GM19324 (cell line): ENCODE data around the gene MYMK.

Source experiments
- ATAC-seq: cut with Tn5 transposase; IDR thresholded peaks from one replicate; pipeline ENCODE4 v1.9.1; 2021; ENCODE audit warnings: mild to moderate bottlenecking, moderate library complexity; ENCODE audit not compliant: unreplicated experiment, low FRiP score

MYMK gene

DNA sequence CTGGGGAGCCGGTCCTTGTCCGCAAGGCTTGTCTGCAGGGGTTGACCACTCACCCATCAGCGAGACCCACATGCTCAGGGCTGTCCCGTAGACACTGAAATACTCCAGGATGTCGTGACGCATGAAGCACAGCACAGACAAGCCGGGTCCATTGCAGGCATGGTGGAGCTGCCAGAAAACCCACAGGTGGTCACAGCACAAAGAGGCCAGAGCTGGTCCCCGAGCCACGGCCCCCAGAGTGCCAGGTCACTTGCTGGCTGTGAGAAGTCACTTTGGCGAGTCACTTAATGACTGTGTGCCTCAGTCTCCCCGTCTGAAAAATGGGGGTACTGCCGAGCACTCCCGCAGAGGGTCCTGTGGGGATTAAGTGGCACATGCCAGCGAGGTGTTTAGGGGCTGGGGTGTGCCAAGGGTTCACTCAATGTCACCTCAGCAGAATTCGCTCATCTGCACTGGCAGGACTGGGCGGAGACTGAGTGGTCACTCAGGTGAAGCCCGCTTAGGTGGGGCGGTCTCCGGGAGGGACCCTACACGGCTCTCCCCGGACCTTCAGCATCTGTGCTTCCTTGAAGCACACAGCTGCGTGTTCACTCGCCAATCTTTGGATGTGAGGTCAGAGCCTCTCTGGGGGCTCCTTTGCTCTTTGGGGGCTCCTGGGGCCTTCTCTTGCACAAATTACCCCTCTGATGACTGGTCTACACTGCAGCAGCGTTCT is 4.5 kb downstream of the MYMK start:
- no peak for ATAC-seq

DNA sequence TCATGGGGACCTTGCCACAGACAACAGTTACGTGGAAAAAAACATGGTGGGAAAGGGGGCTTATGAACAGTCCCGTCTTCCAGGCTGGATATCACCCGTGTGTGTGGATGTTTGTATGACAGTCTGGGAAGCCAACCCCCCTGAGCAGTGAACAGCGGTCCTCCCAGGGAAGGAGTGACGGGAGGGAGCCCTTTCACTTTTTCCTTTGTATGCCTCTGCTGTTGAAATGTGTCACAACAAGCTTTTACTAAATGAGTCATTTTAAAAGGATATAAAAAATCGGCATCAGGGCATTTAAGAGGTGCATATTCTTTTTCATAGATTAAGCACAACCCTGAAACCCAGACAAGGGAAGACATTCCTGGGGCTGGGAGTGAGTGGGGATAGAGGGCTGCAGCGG is 5.1 kb downstream of the MYMK start:
- ATAC-seq = no peak

DNA sequence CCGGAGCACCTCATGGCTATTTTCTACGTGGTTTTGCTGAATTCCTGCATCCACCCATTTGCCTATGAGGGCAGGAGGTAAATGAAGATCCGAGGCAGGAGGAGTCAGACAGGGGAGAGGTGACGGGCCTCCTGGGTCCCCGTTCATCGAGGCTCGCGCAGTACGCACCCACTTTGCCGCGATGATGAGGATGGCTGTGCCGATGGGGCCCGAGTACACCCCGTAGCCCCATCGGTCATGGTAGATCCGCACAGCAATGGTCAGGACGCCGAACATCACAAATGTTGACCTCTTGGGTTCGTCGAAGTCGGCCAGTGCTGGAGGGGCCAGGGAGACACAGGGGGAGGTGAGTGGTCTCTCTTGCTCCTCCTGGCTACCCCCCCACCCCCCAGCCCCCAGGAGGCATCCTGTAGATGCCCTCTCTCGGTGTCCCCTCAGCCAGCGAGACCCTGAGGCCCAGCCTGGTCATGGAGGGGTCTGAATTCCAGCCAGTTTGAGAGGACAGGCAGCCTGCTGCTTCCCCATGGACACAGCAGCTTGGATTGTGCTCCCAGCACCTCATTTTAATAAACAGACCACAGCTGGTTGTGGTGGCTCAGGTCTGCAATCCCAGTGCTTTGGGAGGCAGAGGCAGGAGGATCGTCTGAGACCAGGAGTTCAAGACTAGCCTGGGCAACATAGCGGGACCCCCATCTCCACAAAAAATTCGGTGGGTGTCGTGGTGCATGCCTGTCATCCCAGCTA is 5.9 kb downstream of the MYMK start:
- no peak for ATAC-seq

DNA sequence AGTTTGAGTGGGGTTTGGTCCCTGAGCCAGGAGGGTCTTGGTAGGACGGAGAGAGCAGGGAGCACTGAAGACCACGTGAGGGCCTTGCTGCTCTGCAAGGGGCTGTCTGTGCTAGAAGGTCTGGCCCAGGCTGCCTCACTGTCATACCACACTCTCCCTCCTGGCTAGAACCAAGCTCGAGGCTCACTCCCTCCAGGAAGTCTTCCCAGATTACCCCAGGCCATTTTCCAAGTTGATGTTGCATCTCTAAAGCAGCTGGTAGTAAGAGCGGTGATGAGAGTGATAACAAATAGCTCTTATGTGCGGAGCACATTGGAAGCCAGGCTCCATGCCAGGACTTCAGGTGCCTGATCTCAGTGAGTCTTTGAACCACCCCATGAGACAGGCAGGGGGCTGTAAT is 6.6 kb downstream of the MYMK start:
- no peak for ATAC-seq

DNA sequence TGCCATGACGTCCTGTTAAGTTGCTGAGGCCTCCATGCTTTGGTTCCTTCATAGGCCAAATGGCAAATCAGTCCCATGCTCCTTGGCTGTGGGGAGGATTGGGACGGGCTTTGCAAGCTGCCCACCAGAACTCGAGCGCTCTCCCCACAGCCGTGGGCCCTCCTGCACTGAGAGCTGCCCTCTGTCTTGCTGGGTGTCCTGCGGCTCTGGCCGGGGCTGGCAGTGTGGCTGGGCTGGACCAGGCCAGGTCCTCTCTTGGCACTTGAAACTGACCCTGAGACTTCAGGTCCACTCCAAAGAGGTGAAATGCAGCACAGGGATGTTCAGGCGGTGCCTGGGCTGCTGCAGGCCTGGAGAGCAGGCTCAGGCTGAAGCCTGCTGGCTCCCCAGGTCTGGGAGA is 7.0 kb downstream of the MYMK start:
- no peak for ATAC-seq

DNA sequence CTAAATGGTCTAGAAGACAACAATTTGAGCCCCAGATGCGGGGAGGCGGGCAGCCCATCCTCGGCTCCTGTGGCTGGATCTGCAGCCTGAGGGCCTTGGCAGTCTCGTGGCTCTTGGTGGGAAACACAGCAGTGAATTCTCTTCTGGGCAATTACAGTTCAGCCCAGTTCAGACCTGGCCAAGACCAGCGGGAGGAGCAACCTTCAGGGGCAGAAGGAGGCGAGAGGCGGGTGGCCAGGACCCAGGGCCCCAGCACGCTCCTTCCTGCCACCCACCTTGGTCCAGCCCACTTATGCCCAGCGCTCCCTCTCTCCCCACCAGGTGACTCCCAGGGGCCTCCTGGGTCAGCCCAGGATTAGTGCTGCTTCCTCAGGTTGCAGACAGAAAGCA is 7.8 kb downstream of the MYMK start:
- no peak for ATAC-seq

DNA sequence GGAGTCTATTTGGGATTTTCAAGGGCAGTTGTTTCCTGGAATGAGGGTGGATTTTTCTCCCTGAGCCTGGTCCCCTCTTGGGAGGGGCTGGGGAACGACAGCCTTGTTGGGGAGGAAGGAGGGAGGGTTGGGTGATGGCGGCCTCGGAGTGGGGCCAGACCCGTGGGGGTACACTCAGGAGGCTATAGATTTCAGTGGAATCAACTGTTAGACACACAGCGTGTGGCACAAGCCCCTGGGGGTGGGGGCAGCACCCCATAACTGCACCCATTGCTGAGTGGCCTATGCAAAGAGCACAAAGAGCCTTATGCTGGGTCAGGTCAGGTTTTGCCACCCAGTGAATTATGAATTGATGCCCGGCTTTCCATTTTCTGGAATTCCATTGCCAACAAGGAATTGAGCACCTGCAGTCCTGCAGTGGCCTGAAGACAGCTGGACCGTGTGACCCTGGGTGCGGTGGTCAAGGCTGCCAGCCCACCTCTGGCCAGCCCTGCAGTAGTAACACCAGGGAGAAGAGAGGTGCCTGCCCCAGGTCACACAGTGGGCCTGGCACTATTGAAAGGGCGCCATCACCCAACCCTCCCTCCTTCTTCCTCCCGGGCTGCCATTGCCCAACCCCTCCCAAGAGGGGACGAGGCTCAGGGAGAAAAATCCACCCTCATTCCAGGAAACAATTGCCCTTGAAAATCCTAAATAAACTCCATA is 8.4 kb downstream of the MYMK start:
- ATAC-seq = no peak

DNA sequence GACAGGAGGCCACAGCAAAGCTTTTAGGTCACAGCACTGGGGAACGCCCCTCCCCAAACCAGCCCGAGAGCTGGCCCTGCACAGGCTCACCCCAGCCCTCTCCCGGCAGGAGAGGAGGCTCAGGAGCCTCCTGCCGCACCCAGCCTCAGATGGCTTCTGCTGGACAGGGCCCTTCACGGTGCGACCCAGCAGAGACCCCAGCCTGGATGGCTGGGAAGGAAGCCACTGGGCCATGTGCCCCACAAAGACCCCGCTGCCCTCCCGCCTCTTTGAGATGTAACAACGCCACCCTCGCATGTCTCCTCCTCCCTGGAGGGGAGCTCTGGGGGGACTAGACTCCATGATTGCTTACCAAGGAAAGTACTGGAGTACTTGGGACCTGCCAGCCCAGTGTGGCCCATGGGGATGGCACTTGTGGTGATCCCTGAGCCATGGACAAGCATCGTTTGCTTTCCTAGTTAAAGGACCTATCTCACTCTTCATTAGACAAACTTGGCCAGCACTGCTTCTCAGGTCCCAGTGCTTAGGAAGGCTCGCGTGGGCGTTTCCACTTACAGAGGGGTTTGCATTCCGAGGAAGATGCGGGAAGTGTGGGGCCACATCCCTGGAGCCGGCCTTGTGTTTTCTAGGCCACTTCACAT is 9.0 kb downstream of the MYMK start:
- ATAC-seq = no peak

DNA sequence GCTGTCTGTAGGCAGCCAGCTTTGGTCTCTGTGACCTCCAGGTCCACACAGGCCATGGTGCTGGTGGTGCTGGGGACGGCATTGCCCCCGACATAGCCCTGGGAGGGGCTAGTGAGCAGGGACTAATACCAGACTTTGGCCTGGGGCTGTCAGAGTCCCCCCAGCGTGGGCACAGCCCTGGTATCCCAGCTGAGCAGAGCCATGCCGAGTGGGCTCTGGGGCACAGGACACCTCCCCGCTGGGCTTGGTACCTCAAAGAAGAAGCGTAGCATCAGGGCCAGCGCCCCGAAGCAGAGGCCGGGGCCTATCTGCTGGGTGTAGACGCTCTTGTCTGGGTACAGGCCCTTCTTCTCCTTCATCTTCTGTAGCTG is 9.5 kb downstream of the MYMK start:
- ATAC-seq = no peak

DNA sequence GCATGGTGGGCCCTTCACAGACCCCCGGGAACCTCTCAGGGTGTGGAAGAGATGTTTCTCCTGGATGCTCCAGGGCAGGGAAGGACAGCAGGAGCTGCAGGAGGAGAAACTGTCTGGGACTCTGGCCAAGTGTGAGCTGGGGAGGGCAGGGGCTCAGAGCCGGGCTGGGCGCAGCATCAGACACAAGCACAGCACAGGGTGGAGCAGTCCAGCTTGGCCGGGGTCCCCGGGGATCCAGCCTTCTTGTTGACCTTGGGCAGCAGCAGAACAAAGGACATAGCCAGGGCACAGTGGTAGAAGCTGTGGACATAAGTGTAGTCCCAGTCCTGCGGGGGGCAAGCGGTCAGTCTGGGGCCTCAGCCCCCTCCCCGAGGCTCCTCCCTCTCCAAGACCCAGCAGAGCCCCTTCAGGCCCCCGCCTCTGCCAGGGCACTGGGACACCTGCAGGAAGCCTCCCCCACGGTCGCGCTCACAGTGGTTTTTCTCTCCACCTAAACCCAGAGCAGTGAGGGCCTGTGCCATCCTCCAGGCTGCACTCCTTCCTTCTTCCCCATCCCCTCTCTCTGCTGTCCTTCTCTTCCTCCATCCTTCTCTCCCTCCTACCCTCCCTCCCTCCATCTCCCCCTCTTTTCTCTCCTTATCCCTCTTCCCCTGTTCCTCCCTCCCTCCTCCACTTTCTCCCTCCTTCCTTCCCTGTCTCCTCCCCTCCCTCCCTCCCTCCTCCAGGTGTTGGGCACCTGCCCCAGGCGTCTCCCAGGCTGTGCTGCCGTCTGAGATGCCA is 10.1 kb downstream of the MYMK start:
- ATAC-seq = no peak

DNA sequence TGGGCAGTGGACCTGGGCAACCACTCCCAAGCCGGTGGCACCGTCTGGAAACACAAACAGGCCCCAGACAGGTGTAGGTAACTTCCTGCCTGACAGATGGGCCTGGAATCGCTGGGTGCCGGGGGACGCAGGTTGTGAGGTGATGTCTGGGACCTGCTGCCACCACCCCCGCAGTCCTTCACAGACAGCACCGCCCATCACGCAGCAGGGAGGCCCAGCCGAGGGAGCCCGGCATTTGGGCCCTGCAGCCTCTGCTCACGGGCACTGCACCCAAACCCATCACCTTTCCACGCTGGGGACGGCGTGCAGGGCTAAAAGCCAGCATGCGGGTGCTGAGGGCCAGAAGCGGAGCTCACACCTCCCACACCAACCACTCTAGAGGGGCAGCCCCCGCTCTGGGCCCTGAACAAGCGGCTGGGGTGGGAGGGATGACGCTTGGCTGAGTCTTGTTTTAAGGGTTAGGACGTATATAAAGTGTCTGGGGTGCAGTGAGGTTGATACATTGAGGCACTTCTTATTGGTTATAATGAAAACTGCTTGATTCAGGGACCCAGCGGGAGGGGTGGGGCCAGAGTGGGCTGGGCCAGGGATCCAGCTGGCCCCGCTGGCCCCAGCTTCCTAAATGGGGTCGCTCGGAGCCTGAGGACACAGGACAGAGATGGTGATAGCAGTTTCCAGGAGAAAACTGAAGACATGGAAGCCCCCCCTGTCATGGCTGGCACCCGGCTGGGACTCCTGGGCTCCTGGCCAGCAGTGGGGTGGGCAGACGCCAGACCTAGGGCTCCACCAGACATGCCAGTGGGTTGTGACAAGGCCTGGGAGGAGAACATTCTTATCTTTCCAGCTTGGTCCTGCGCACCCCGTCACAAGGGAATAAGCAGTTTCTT is 11.3 kb downstream of the MYMK start:
- ATAC-seq = no peak

DNA sequence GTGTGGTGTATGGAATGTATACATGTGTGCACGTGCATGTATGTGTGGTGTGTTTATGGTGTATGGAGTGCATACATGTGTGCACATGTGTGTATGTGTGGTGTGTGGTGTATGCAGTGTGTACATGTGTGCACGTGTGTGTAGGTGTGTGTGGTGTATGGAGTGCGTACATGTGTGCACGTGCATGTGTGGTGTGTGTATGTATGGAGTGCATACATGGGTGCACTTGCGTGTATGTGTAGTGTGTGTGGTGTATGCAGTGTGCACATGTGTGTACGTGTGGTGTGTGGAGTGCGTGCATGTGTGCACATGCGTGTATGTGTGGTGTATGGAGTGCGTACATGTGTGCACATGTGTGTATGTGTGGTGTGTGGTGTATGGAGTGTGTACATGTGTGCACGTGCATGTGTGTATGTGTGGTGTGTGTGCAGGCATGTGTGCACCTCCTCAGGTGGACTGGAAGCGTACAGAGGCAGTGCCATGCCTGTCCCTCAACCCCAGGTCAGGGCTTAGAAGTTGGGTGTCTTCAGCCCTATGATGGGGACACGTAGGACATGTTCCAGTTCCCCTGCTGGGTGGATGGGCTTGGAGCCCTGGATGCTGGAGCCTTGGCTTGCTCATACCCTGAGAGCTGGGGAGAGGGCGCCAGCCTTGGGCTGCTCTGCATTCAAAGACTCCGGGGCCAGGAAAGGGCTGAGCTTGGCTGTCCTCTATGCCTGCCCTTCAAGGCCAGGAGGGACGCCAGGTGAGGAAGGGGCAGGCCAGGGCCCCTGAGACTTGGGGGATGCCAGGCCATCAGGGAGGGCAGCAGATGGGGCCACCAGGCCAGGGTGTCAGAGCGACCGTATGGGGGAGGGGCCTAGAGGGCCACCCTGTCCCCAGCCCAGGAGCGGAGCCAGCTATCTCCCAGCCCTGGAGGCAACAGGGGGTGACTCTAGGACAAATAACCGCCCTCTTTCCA is 12.2 kb downstream of the MYMK start:
- ATAC-seq = no peak

DNA sequence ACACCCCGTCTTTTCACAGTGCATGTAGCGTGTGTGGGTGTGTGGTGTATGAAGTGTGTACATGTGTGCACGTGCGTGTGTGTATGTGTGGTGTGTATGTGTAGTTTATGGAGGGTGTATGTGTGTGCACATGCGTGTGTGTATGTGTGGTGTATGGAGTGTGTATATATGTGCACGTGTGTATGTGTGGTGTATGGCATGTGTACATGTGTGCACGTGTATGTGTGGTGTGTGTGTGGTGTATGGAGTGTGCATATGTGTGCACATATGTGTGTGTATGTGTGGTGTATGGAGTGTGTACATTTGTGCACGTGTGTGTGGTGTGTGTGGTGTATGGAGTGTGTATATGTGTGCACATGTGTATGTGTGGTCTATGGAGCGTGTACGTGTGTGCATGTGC is 13.2 kb downstream of the MYMK start:
- no peak for ATAC-seq

DNA sequence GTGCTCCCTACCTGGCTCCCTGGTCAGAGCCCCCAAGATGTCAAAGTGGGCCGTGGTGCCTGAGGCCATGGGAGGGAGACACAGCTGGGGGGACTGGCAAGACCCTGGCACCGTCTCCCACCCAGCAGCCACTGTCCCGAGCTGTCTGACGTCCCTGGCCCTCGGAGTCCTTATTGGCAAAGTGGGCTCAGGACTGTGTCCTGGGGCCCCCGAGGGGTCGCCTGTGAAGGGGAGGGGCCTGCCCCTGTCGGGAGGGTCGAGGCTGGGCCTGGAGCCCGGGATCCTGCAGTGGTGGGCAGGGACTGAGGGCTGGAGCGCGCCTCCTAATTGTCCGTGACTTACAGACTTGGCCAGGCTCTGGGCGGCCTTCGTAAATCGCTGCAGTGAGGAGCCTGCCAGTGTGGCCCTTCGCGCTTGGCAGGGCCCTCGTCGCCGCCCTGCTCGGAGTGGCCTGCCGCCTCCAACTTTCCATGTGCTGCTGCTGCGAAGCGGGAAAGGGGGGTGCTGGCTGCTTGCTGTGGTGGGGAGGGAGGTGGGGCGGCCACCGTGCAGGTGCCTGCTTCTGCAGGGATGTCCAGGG is 13.7 kb downstream of the MYMK start:
- no peak for ATAC-seq

DNA sequence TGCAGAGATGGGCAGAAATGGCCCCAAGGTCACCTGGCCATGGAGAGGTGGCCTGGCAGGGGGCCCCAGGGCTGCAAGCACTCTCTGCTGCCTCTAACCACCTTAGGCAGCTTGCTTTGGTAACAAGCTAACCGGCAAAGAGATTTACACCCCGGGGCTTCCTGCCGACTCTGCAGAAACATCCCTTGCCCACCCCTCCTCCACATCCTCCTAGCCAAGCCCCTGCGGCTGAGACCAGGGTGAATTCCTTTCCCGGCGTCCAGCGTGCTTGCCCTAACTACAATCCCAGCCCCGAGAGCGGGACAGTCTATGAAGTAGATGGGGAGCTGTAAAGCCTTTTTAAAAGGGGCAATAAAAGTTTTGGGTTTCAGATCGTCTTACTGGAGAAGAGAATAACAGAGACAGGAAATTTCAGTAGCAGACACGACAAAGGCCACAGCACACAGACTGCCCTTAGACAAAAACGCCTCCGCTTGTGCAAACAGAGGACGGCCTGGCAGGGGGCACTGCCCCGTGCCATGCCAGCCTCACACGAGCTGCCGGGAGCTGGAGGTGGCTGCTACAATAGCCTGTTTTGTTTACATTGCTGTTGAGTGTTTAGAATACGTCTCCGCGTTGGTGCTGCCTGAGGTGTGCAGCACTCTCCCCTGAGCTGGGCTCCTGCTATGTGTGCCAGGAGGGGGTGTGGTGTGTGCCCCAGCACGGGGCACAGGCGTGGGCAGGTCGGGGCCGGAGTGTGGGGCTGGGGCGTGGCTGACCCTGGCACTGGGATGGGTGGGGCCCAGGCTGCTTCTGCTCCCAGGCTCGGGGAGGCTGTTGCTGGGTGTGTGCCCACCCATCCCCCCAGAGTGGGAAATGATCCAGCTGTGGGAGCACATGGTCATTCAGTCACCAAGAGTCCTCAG is 15.3 kb downstream of the MYMK start:
- ATAC-seq = no peak

DNA sequence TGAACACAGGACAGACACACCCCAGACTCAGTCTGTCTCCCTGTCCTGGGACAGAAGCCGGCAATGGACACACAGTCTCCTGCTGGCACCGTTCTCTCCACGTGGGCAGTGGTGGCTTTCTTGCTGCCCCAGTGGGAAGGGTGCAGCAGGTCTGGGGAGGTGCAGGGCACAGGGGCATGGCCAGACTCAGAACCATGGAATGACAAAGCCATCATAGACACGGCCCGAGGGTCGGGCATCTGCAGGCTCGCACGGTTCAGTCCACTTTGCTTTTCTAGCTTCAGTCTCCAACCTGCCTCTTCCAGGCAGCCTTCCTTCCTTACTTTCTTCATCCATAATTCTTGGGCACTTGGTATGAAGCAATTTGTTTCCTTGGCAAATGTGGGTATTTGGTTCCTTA is 16.7 kb downstream of the MYMK start:
- no peak for ATAC-seq
